Sigmoid colon (tissue), 4 donors: ENCODE results near the gene USP7.

Experiments
- CTCF ChIP-seq, 4 experiments: fragments of 450-650 bp in 3 of 4; fragments of 200-600 bp in 1 of 4; IDR thresholded peaks; one replicate each; pipeline ENCODE4 v1.5.1; 2016 to 2019; ENCODE audit warnings: antibody characterized with exemption in 4 of 4, mild to moderate bottlenecking in 3 of 4, moderate library complexity in 2 of 4
- EP300 ChIP-seq, 4 donors: sonication (generic); formaldehyde crosslinking; IDR thresholded peaks; one replicate each; pipeline ENCODE4 v1.6.1; 2017; ENCODE audit warnings: antibody characterized with exemption in 4 of 4
- POLR2A ChIP-seq, 2 donors: fragments of 450-650 bp; IDR thresholded peaks; one replicate each; pipeline ENCODE4 v1.6.1; 2016; ENCODE audit warnings: antibody characterized with exemption in 2 of 2, mild to moderate bottlenecking in 2 of 2, moderate library complexity in 2 of 2
- POLR2AphosphoS5 ChIP-seq, 4 donors: sonication (generic); formaldehyde crosslinking; IDR thresholded peaks; one replicate each; pipeline ENCODE4 v1.6.1; 2017; ENCODE audit warnings: antibody characterized with exemption in 4 of 4

GRCh38 chr16:8907096-8907495, 56.6 kb downstream of the USP7 start:
- TF ChIP-seq CTCF (IDR thresholded peaks at IDR 0.05) = no peak
- no peak for TF ChIP-seq POLR2A (IDR thresholded peaks at IDR 0.05)
- no peak for TF ChIP-seq POLR2AphosphoS5 (IDR thresholded peaks at IDR 0.05)
- no peak for TF ChIP-seq EP300 (IDR thresholded peaks at IDR 0.05)
